ENCODE measurements around the gene LYPD5.

- TF ChIP-seq, protein P1, sequence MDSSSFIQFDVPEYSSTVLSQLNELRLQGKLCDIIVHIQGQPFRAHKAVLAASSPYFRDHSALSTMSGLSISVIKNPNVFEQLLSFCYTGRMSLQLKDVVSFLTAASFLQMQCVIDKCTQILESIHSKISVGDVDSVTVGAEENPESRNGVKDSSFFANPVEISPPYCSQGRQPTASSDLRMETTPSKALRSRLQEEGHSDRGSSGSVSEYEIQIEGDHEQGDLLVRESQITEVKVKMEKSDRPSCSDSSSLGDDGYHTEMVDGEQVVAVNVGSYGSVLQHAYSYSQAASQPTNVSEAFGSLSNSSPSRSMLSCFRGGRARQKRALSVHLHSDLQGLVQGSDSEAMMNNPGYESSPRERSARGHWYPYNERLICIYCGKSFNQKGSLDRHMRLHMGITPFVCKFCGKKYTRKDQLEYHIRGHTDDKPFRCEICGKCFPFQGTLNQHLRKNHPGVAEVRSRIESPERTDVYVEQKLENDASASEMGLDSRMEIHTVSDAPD (CRISPR knock-in tag; IDR thresholded peaks at IDR 0.05), result no peak
- TF ChIP-seq POLR2AphosphoS2 (IDR thresholded peaks at IDR 0.05; ENCODE audit: low read depth, low read length) (no peak), PHF8 (CRISPR knock-in tag; IDR thresholded peaks at IDR 0.05) (no peak), ZBTB39 (CRISPR knock-in tag; IDR thresholded peaks at IDR 0.05) (no peak), AHDC1 (CRISPR knock-in tag; IDR thresholded peaks at IDR 0.05; ENCODE audit: borderline replicate concordance) (no peak)
Measured at GRCh38 chr19:43765109-43765876, 37.0 kb downstream of the LYPD5 start.

Measured in HepG2 (cell line).